HUES6 (cell line): ENCODE measurements around the gene CPM.
A peak's percentile ranks its signal among the peaks of the same experiment; 100 is the strongest.

Experiments used
- H3K27ac ChIP-seq: 2 replicates; pipeline ENCODE4 v1.7.0; 2013; ENCODE audit warnings: low read depth, mild to moderate bottlenecking, low read length, inconsistent platforms
- H3K27me3 ChIP-seq: 2 replicates; pipeline ENCODE4 v1.6.1; 2013; ENCODE audit warnings: low read length; ENCODE audit not compliant: control insufficient read depth, insufficient read depth
- H3K36me3 ChIP-seq: 2 replicates; pipeline ENCODE4 v1.6.1; 2013; ENCODE audit warnings: low read length; ENCODE audit not compliant: control insufficient read depth, insufficient read depth
- H3K4me1 ChIP-seq: 2 replicates; pipeline ENCODE4 v1.6.1; 2013; ENCODE audit warnings: low read length; ENCODE audit not compliant: control insufficient read depth, insufficient read depth
- H3K4me3 ChIP-seq: 2 replicates; pipeline ENCODE4 v1.5.1; 2013; ENCODE audit warnings: low read depth, low read length
- H3K9ac ChIP-seq: one replicate; pipeline ENCODE4 v1.6.1; 2013; ENCODE audit warnings: mild to moderate bottlenecking, low read length
- H3K9me3 ChIP-seq: 2 replicates; pipeline ENCODE4 v1.6.1; 2013; ENCODE audit warnings: low read depth, low read length; ENCODE audit not compliant: control insufficient read depth, insufficient read depth

The CPM gene

DNA sequence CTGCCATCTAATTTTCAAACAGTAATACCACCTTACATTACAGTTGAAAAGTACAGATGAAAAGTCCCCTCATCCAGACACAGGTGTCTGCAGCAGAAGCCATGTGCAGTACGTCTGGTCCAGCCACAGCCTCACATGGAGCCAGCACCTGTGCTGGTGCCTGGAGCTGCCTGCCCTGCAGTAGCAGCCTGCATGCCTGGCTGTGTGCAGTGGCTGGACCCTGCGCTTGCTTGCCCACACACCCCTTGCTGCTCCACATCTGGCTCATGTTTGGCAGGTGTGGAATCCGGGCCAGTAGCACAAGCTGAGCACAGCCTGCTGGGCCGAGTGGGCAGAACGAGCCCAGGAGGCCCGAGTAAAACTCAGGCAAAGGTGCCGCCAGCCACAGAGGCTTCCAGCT lies 21.8 kb upstream of the CPM start:
- H3K36me3 ChIP-seq = no peaks in the 10 kb centered on the region
- H3K4me1 ChIP-seq = no peaks in the 10 kb centered on the region
- H3K27me3 ChIP-seq = no peaks in the 10 kb centered on the region
- no peak overlapping the region for H3K27ac ChIP-seq
- peaks cover 16% of the 10 kb centered on the region for H3K9me3 ChIP-seq
- no peak overlapping the region for H3K4me3 ChIP-seq
- no peak overlapping the region for H3K9ac ChIP-seq

DNA sequence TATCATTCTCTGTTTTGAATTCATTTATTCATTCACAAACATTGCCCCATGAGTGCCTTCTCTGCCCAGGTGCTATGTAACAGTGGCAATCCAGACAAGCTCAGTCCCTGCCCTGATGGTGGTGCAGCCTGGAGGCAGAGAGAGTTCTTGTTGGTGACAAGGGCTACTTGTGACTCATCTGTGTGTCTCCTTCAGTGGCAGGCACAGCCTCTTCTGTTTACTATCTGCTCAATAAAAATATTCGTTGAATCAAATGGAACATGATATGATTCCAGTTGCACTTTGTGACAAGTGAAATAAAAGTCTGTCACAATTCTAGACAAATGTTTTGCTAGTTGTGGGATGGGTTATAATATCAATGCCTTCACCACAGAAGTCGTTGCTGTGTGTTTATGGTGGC lies 20.6 kb upstream of the CPM start:
- no peak overlapping the region for H3K4me3 ChIP-seq
- H3K27me3 ChIP-seq = no peaks in the 10 kb centered on the region
- H3K9me3 ChIP-seq = peaks cover 16% of the 10 kb centered on the region
- no peaks in the 10 kb centered on the region for H3K36me3 ChIP-seq
- H3K27ac ChIP-seq = no peak overlapping the region
- no peak overlapping the region for H3K9ac ChIP-seq
- H3K4me1 ChIP-seq = no peaks in the 10 kb centered on the region

DNA sequence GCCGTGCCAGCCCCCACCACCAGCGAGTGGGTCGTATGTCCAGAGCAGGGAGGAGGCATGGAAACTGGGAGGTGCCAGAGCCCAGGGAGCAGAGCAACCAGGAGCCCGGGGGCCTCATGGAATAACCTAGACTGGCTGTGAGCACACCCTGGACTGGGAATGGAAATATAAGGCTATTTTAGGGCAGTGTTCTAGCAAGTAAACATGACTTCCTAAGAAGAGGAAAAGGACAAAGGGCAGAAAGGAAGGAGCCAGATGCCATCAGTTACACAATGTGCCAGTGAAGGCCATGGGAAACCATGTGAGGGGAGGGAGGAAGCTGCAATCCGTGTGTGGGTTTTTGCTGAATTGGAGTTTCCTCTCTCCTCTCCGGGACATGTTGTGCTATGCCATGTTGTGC lies 18.7 kb upstream of the CPM start:
- H3K36me3 ChIP-seq = no peaks in the 10 kb centered on the region
- no peak overlapping the region for H3K4me3 ChIP-seq
- H3K27ac ChIP-seq = no peak overlapping the region
- H3K27me3 ChIP-seq = no peaks in the 10 kb centered on the region
- peaks cover 16% of the 10 kb centered on the region for H3K9me3 ChIP-seq
- no peak overlapping the region for H3K9ac ChIP-seq
- H3K4me1 ChIP-seq = no peaks in the 10 kb centered on the region

DNA sequence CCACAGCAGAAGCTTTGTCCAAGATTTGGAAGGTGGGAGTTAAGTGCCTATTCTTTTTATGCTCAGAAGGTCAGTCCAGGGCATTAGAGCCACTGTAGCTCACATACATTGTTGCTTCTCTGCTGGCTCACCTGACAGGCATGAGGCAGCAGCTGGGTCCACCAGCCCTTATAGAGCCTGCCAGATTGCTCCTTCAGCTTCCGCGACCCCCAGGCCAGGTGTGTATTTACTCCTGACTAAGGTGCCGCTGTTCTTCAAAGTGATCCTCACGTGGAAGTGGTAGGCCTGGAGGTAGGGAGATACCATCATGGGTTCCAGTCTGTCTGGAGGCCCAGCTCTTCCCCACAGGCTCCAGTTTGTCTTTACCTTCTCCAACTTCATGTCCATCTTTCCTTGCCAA lies 17.5 kb upstream of the CPM start:
- H3K36me3 ChIP-seq = no peaks in the 10 kb centered on the region
- H3K4me1 ChIP-seq = no peaks in the 10 kb centered on the region
- H3K4me3 ChIP-seq = no peak overlapping the region
- peaks cover 5% of the 10 kb centered on the region for H3K9me3 ChIP-seq
- H3K27ac ChIP-seq = no peak overlapping the region
- no peaks in the 10 kb centered on the region for H3K27me3 ChIP-seq
- no peak overlapping the region for H3K9ac ChIP-seq

DNA sequence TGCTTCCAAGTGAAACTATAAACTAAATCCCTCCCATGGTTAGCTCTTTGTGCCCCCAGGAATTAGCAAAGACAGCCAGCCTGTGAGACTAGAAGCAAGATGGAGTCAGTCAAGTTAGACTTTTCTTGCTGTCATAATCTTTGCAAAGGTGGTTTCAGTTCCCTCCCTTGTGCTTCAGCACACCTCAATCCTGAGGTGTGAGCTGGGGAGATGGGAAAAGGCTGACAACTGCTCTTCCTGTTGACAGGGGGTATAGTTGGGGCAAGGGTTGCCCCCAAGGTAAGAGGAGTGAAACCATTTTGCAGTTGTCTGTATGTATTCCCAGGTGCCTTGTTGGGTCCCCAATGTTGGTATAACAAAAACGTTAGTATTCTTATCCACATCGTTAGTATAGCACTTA lies 12.3 kb upstream of the CPM start:
- H3K9ac ChIP-seq = no peak overlapping the region
- no peaks in the 10 kb centered on the region for H3K9me3 ChIP-seq
- H3K27me3 ChIP-seq = no peaks in the 10 kb centered on the region
- no peaks in the 10 kb centered on the region for H3K36me3 ChIP-seq
- H3K27ac ChIP-seq = no peak overlapping the region
- H3K4me1 ChIP-seq = no peaks in the 10 kb centered on the region
- H3K4me3 ChIP-seq = no peak overlapping the region

DNA sequence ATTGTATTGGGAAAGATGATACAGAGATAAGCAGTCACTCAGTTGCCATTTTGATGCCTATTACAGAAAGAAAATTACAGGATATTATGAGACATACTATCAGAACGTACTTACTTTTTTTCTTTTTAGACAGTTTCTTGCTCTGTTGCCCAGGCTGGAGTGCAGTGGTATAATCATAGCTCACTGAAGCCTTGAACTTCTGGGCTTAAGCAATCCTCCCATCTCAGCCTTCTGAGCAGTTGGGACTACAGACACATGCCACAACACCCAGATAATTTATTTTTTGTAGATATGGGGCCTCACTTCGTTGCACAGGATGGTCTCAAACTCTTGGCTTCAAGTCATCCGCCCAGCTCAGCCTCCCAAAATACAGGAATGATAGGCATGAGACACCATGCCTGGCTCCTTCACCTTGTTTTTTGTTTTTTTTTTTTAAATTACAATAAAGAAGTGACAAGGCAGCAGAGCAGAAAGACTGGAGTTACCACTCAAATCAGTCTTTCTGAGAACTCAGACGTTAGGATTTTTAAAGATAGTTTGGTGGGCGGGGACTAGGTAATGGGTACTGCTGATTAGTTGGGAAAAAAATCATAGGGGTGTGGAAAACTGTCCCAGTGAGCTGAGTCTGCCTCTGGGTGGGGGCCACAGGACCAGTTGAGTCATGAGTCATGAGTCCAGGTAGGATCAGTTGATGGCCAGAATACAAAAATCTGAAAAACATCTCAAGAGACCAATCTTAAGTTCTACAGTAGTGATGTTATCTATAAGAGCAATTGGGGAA lies 11.5 kb upstream of the CPM start:
- no peaks in the 10 kb centered on the region for H3K36me3 ChIP-seq
- H3K27ac ChIP-seq = no peak overlapping the region
- no peaks in the 10 kb centered on the region for H3K9me3 ChIP-seq
- no peaks in the 10 kb centered on the region for H3K4me1 ChIP-seq
- H3K9ac ChIP-seq = no peak overlapping the region
- no peaks in the 10 kb centered on the region for H3K27me3 ChIP-seq
- H3K4me3 ChIP-seq = no peak overlapping the region

DNA sequence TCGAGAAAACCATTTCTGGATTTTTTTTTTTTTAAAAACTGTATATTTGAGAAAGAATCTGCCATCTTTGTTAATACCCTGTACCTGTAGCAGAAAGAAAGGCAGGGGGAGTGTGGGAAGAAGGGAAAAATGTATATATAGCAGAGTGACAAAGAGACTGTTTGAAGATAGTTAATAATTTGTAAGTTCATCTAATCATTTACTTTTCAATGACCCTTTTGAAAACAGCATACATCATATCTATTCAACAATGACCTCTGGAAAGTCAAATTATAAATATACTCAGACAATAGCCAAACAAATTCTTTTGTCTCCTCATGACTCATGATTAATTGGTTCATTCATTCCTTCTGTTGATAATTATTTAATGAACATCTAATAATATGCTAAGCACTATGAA lies 10.9 kb upstream of the CPM start:
- Histone ChIP-seq H3K27ac (no peak overlapping the region), H3K4me3 (no peak overlapping the region), H3K9me3 (no peaks in the 10 kb centered on the region), H3K36me3 (no peaks in the 10 kb centered on the region), H3K9ac (no peak overlapping the region), H3K4me1 (no peaks in the 10 kb centered on the region), H3K27me3 (no peaks in the 10 kb centered on the region)

DNA sequence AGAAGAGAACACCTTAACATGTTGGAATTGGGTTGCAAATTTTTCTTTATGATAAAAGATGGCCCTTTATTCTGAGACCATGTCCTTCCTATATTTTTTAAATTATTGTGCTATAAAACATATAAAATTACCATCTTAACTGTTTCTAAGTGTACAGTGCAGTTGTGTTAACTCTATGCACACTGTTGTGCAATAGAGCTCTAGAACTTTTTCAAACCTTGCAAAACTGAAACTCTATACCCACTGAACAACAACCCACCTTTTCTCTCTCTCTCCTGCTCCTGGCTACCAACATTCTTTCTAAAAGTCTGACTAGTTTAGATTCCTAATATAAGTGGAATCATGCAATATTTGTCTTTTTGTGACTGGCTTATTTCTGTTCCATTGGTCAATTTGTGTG lies 7.8 kb upstream of the CPM start:
- Histone ChIP-seq H3K27ac (no peak overlapping the region), H3K27me3 (no peaks in the 10 kb centered on the region), H3K4me3 (no peak overlapping the region), H3K9me3 (no peaks in the 10 kb centered on the region), H3K36me3 (no peaks in the 10 kb centered on the region), H3K4me1 (peaks cover 8% of the 10 kb centered on the region; the same call in 1 of the 2 replicates), H3K9ac (no peak overlapping the region)

DNA sequence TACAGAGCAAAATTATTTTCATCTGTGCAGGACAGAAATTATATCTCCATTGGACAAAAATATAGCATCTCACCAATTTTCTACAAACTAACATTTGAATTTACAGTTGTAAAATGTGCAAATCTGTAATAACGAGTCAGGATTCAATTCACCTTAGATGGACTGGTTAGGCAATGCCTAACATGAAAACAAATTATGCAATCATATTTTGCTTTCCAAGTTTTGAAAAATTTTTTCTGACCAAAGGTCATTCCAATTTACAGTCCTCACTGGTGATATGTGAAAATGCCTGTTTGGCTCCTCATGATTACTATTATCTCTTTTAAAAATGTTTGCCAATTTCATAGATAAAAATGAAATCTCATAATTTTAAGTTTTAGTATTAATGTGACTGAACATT lies 6.5 kb upstream of the CPM start:
- Histone ChIP-seq H3K36me3 (no peaks in the 10 kb centered on the region), H3K9me3 (no peaks in the 10 kb centered on the region), H3K27me3 (peaks cover 2% of the 10 kb centered on the region), H3K27ac (no peak overlapping the region), H3K4me3 (no peak overlapping the region), H3K4me1 (peaks cover 8% of the 10 kb centered on the region; the same call in 1 of the 2 replicates), H3K9ac (no peak overlapping the region)

DNA sequence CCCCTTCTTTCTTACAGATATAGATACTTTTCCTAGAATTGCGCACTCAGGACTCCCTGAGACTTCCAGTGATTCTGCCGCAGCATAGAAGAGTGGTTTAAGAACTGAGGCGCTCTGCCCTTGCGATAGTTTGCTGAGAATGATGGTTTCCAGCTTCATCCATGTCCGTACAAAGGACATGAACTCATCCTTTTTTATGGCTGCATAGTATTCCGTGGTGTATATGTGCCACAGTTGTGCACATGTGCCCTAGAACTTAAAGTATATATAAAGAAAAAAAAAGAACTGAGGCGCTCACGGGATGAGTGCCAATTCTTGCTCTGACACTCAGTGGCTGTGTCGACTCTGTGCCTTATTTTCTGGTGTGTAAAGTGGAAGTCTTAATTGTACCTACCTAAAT lies 1.4 kb upstream of the CPM start:
- Histone ChIP-seq H3K9me3 (no peaks in the 10 kb centered on the region), H3K4me3 (no peak overlapping the region), H3K9ac (no peak overlapping the region), H3K27ac (no peak overlapping the region), H3K36me3 (no peaks in the 10 kb centered on the region), H3K27me3 (peaks cover 38% of the 10 kb centered on the region), H3K4me1 (peaks cover 18% of the 10 kb centered on the region)

DNA sequence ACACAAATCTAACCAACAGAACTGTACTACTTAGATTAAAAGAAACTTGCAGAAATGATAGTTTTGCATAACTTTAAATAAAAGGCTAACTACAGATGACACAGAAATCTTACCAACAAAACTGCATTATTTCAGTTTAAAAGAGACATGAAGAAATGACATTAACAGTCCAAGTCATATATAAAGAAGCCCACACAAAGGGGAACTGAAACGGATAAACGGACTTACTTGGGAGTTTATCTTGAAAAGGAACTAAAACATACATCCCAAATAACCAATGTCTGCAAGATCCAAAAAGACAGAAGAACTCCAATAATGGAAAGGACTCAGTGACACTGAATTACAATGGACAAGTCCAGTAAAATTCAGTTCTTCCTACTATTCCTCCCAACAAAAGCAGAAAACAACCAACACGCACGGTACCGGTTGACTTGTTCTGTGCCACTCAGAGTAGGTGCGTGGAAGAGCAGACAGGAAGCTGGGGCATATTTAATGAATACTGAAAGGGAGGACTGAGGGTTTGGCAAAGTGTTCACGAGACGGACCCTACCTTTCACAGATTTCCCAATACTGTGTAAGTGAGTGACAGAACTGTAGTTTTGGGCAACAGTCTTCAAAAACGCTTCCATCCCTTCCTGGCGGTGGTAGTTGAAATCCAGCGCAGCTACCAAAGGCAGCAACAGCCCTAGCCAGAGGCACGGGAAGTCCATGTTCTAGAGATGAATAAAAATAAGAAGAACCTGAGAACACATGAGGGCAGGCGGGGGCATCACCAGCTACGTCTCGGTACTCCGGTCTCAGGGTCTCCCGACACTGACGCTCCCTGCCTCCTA lies 627 bp downstream of the CPM start:
- Histone ChIP-seq H3K27ac (no peak overlapping the region), H3K4me3 (peak overlapping the region; percentile 52)

More for the DNA sequence above, 627 bp downstream of the CPM start:
- H3K9ac ChIP-seq = peak overlapping the region; percentile 29
- 0 out of 2 replicates have a peak, but pooled peaks cover 4% of the 10 kb centered on the region for H3K9me3 ChIP-seq
- peaks cover 13% of the 10 kb centered on the region for H3K4me1 ChIP-seq
- no peaks in the 10 kb centered on the region for H3K36me3 ChIP-seq
- H3K27me3 ChIP-seq = peaks cover 38% of the 10 kb centered on the region
